Choroid plexus epithelial cell (primary cell): ENCODE measurements around the gene GPATCH4.

ENCODE experiments used
- DNase-seq: peaks from one replicate; pipeline ENCODE4 v3.0.0-alpha.2; 2010; ENCODE audit warnings: low read depth
- H3K4me3 ChIP-seq: 2 replicates; pipeline ENCODE4 v1.5.1; 2011; ENCODE audit warnings: low read depth, mild to moderate bottlenecking, control low read depth, low read length, moderate library complexity
- TF ChIP-seq, protein P1 (sequence below): conservative IDR thresholded peaks from 2 replicates; pipeline ENCODE4 v1.5.1; 2011; ENCODE audit warnings: low read depth, mild to moderate bottlenecking, control low read depth, inconsistent platforms, low read length, moderate library complexity

The GPATCH4 gene

GRCh38 chr1:156549390-156549789 lies 51.9 kb downstream of the GPATCH4 start:
- DNase-seq, result no peak
- TF ChIP-seq, protein P1, sequence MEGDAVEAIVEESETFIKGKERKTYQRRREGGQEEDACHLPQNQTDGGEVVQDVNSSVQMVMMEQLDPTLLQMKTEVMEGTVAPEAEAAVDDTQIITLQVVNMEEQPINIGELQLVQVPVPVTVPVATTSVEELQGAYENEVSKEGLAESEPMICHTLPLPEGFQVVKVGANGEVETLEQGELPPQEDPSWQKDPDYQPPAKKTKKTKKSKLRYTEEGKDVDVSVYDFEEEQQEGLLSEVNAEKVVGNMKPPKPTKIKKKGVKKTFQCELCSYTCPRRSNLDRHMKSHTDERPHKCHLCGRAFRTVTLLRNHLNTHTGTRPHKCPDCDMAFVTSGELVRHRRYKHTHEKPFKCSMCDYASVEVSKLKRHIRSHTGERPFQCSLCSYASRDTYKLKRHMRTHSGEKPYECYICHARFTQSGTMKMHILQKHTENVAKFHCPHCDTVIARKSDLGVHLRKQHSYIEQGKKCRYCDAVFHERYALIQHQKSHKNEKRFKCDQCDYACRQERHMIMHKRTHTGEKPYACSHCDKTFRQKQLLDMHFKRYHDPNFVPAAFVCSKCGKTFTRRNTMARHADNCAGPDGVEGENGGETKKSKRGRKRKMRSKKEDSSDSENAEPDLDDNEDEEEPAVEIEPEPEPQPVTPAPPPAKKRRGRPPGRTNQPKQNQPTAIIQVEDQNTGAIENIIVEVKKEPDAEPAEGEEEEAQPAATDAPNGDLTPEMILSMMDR, result no peak
- no peak overlapping the region for H3K4me3 ChIP-seq

- no peak for DNase-seq
- H3K4me3 ChIP-seq, result no peak overlapping the region
- TF ChIP-seq, protein P1, result no peak
Observed at GRCh38 chr1:156547982-156548381, 53.3 kb downstream of the GPATCH4 start.

GRCh38 chr1:156547434-156547833 lies 53.8 kb downstream of the GPATCH4 start:
- H3K4me3 ChIP-seq, result no peak overlapping the region

GRCh38 chr1:156546267-156546666 lies 55.0 kb downstream of the GPATCH4 start:
- TF ChIP-seq, protein P1, result no peak
- no peak for DNase-seq

More at GRCh38 chr1:156547434-156547833, 53.8 kb downstream of the GPATCH4 start:
- DNase-seq, result no peak
- TF ChIP-seq, protein P1, result no peak

DNA sequence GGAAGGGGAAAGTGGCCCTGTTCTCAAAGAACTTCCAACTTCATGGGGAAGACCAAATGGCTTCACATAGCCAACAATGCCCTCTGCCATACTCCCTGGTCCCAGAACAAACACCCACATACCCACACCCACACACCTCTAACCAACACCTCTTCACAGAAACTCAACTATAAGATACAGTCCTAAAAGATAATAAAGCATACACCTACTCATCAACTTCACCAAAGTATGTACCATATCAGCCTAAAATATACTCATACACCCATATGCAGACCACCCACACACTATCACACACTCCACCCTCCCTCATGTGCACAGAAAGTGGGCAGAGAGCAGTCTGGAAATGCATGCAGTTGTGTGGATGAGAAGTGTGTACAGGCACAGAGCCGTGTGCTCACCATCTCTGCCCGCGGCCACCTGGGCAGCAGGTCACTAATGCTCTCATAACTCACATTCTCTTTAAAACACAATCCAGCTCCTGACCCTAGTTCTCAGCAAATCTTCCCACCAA lies 56.6 kb downstream of the GPATCH4 start:
- TF ChIP-seq, protein P1, result no peak
- H3K4me3 ChIP-seq, result no peak overlapping the region
- DNase-seq, result no peak

More at GRCh38 chr1:156546267-156546666, 55.0 kb downstream of the GPATCH4 start:
- no peak overlapping the region for H3K4me3 ChIP-seq
